Stimulated activated naive B cell treated with anti-CD40 and anti-IgM and Interleukin-4, amounts not matched to agents 10 μg/mL and 1 μg/mL and 100 μg/mL, for 72 hours (primary cell): ENCODE measurements around the gene LRP4.

Source experiments
- ATAC-seq, 2 donors: fragments of 150-1000 bp; cut with Tn5 transposase; replicated peaks; 2 replicates each; pipeline ENCODE4 v1.10.0; 2021; ENCODE audit warnings: moderate library complexity in 1 of 2
- DNase-seq: peaks from one replicate; pipeline ENCODE4 v3.0.0; 2021
- H3K27ac Mint-ChIP-seq: one replicate; pipeline ENCODE4 v1.8.0; 2022; ENCODE audit warnings: mild to moderate bottlenecking, mixed read lengths
- H3K27me3 Mint-ChIP-seq, 2 donors: one replicate each; pipeline ENCODE4 v1.8.0; 2022; ENCODE audit warnings: mixed read lengths in 2 of 2
- H3K36me3 Mint-ChIP-seq, 2 donors: one replicate each; pipeline ENCODE4 v1.8.0; 2022; ENCODE audit warnings: mixed read lengths in 2 of 2, mild to moderate bottlenecking in 1 of 2
- H3K4me1 Mint-ChIP-seq, 2 donors: one replicate each; pipeline ENCODE4 v1.8.0; 2022; ENCODE audit warnings: mixed read lengths in 2 of 2, mild to moderate bottlenecking in 1 of 2
- H3K4me3 Mint-ChIP-seq, 2 donors: one replicate each; pipeline ENCODE4 v1.8.0; 2022; ENCODE audit warnings: mild to moderate bottlenecking in 2 of 2, mixed read lengths in 2 of 2, moderate library complexity in 1 of 2
- H3K9me3 Mint-ChIP-seq, 2 donors: one replicate each; pipeline ENCODE4 v1.8.0; 2022; ENCODE audit warnings: mixed read lengths in 2 of 2, mild to moderate bottlenecking in 1 of 2

LRP4 gene

GRCh38 chr11:46835897-46836296 is 82.5 kb downstream of the LRP4 start:
- Mint-ChIP-seq H3K36me3 (peaks cover 6 to 9% of the 10 kb centered on the region in 2 donors), H3K27me3 (no peaks in the 10 kb centered on the region), H3K9me3 (no peaks in the 10 kb centered on the region), H3K27ac (no peak overlapping the region), H3K4me3 (no peak overlapping the region), H3K4me1 (peaks cover 12 to 14% of the 10 kb centered on the region in 2 donors)
- ATAC-seq (no peak), DNase-seq (no peak)

- no peaks in the 10 kb centered on the region for H3K9me3 Mint-ChIP-seq
- H3K4me3 Mint-ChIP-seq, result no peak overlapping the region
- ATAC-seq (no peak), DNase-seq (no peak)
- peaks cover 12 to 14% of the 10 kb centered on the region in 2 donors for H3K4me1 Mint-ChIP-seq
- peaks cover 8 to 15% of the 10 kb centered on the region in 2 donors for H3K36me3 Mint-ChIP-seq
- H3K27me3 Mint-ChIP-seq, result no peaks in the 10 kb centered on the region
- no peak overlapping the region for H3K27ac Mint-ChIP-seq
Measured at GRCh38 chr11:46834821-46835220, 83.5 kb downstream of the LRP4 start.

- ATAC-seq, result no peak
- Mint-ChIP-seq H3K4me1 (peaks cover 7% of the 10 kb centered on the region in 2 donors), H3K27me3 (no peaks in the 10 kb centered on the region), H3K27ac (no peak overlapping the region), H3K9me3 (no peaks in the 10 kb centered on the region), H3K36me3 (peaks cover 5 to 17% of the 10 kb centered on the region in 2 donors), H3K4me3 (no peak overlapping the region)
- no peak for DNase-seq
Measured at GRCh38 chr11:46832511-46833214, 85.7 kb downstream of the LRP4 start.

- Mint-ChIP-seq H3K9me3 (no peaks in the 10 kb centered on the region), H3K27ac (no peak overlapping the region), H3K36me3 (peaks cover 4 to 14% of the 10 kb centered on the region in 2 donors), H3K27me3 (no peaks in the 10 kb centered on the region), H3K4me1 (peaks cover 17 to 18% of the 10 kb centered on the region in 2 donors), H3K4me3 (no peak overlapping the region)
- DNase-seq (no peak), ATAC-seq (no peak)
Measured at GRCh38 chr11:46827995-46828394, 90.4 kb downstream of the LRP4 start.

- peaks cover 2 to 13% of the 10 kb centered on the region in 2 donors for H3K36me3 Mint-ChIP-seq
- peak; percentile 47 for DNase-seq
- H3K9me3 Mint-ChIP-seq, result no peaks in the 10 kb centered on the region
- peak overlapping the region; percentile 73 for H3K27ac Mint-ChIP-seq
- peaks cover 15 to 18% of the 10 kb centered on the region in 2 donors for H3K4me1 Mint-ChIP-seq
- ATAC-seq, result peak; percentile 100
- H3K27me3 Mint-ChIP-seq, result no peaks in the 10 kb centered on the region
- peak overlapping the region; percentile 81 to 86 for H3K4me3 Mint-ChIP-seq
Measured at GRCh38 chr11:46826310-46827044, 91.9 kb downstream of the LRP4 start.

- H3K4me3 Mint-ChIP-seq, result no peak overlapping the region
- H3K27me3 Mint-ChIP-seq, result no peaks in the 10 kb centered on the region
- ATAC-seq (peak; percentile 46 to 62), DNase-seq (no peak)
- H3K36me3 Mint-ChIP-seq, result peaks cover 20 to 30% of the 10 kb centered on the region in 2 donors
- H3K27ac Mint-ChIP-seq, result no peak overlapping the region
- no peaks in the 10 kb centered on the region for H3K4me1 Mint-ChIP-seq
- H3K9me3 Mint-ChIP-seq, result no peaks in the 10 kb centered on the region
Measured at GRCh38 chr11:46808799-46809431, 109.4 kb downstream of the LRP4 start.
